DMS153 (cell line): ENCODE results near the gene PLEKHH2.
"Not testable (repeated sequence)": the region's sequence is repeated elsewhere in the genome, so short reads cannot be mapped to it uniquely, and the experiment has no call there.

Source experiments
- DNase-seq: peaks from one replicate; lab custom pipeline; 2025; lab: John Stamatoyannopoulos, UW

The PLEKHH2 gene

DNA sequence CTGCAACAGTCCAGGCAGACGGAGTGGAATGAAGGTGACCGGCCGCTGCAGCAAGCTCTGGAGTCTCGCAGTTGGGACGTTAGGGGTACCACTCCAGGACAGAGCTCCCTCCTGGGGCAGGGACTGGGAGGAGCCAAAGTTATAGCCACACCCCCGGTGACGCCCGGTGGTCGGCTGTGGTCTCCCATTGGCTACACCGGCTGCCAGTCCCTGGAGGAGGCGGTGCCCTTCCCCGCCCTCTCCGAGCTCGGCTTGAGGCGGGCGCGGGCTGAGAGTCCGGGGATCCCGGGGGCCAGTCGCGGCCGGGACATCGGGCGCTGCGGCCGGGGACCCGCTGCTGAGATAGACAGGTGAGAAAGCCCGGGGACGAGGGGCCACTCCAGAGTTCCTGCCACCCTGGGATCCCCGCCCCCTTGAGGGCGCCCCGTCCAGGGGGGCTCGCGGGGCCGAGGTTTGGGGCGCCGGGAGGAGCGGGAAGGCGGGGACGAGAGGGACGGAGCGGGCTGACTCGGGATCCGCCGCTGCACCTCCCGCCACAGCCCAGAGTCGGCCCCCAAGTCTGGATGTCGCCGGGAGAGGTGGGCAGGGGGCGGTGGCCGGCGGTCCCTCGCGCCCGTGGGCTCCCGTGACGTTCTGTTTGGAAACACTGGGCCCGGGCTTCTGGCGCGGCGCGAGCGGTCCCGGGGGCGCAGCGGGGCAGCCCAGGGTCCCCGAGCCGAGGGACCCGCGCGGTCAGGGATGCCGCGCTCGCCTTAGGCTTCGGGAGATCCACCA is at the start of gene PLEKHH2:
PLEKHH2 (plus strand) TSS at position 231 of the 774 bp plus-strand sequence. CDS start 7,414 bp downstream, outside the sequence.
- peak; percentile 62 for DNase-seq

DNA sequence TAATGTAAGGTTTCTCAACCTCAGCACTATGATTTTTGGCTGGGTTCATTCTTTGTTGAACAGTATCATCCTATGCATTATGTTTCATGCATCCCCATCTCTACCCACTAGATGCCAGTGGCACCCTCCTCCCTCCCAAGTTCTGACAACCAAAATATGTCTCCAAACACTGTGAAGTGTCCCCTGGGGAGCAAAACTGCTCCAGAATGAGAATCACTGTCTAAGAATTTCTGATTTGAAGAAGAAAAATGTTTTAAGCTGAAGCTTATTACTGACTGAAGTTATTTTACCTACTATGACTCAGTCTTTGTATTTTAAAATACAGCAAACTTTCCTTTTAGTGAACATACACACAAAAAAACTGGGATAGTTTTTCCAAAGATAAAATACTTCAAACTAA is 44.6 kb upstream of the PLEKHH2 start:
- DNase-seq: no peak

DNA sequence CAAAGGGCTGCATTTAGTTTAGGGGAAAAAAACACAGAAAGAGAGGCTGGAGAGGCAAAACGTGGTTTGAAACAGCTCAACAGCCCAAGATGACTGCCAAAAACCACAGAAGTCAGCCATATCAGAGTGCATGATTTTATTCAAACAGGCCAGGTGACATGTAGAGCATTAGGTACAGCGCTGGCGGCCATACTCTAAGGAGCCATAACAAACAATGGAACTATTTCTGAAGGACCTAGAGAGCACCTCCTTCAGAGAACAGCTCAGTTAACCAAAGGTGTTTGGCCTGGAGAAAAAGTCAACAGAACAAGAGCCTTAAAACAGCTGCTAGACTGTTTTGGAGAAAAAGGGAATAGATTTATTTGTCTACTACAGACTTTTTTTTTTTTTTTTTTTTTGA is 43.8 kb upstream of the PLEKHH2 start:
- no peak for DNase-seq

DNA sequence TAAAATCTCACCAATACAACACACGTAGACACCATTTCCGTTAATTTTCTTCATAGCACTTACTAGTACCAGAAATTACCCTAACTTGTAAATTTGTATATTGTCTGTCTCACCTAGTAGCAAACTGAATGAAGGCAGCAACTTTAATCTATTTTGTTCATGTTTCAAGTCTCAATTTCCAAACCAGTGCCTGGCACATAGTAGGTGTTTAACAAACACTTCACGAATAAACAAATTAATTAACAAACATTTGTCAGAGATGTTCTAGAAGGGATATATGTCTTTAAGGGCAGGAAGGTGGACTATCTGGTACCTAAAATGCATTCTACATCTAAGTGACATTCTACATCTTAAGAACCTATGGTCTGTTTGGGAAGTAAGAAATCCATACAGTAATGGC is 42.2 kb upstream of the PLEKHH2 start:
- no peak for DNase-seq

DNA sequence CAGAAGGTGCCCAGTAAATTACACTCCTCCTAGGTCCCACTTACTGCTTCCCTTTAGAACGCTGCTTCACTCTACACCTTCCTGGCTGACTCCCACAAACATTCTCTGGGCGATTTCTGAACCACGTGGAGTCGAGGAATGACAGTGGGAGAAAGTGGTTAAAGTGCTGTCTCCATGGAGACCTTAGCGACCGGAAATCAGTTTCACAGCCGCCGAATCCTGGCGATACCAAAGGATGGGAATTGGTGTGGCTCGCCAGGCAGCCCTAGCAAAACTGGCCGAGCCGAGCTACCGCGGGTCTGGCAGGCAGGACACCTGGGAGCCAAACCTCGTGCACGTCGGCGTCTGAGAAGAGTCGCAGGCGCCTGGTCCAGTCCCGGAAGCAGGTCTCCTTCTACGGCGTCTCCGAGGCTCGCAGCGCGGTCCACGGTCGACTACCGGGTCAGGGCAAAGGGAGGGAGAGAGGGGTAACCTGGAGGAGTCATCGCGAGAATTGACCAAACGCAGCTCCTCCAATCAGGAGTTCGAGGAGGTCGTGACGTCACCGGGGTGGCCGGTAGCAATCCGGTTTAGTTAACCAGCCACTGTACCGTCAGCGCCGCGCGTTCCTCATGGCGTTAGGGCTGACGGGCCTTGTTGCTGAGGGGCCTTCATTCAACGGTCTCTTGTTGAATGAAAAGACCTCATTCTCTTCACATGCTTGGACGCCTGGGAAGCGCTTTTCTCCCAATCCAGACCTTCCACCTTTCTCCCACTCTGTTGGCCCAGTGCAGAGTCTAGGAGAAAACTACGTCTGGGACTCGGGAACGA is 41.3 kb upstream of the PLEKHH2 start, which contains the start of gene THADA:
THADA (minus strand) TSS at position 436 of the 810 bp plus-strand sequence. CDS start 3,646 bp downstream, outside the sequence.
- peak; percentile 97 for DNase-seq

DNA sequence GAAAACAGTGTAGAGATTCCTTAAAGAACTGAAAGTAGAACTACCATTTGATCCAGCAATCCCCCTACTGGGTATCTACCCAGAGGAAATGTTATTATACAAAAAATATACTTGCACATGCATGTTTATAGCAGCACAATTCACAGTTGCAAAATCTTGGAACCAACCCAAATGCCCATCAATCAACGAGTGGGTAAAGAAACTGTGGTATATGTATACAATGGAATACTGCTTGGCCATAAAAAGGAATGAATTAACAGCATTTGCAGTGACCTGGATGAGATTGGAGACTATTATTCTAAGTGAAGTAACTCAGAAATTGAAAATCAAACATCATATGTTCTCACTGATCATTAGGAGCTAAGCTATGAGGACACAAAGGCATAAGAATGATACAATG is 36.5 kb upstream of the PLEKHH2 start:
- not testable (repeated sequence) for DNase-seq

DNA sequence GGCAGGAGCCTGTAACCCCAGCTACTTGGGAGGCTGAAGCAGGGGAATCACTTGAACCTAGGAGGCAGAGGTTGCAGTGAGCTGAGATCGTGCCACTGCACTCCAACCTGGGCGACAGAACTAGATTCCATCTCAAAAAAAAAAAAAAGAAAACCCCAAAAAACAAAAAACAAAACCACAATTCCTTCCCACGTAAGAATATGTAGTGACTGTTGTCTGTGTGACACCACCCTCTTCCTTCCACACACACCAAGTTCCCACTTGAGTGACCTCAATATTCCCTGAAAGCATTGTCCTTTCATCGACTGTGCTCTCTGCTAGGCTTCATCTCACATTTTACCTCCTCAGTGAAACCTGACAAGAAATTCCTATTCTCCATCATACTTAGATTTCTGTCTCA is 32.4 kb upstream of the PLEKHH2 start:
- no peak for DNase-seq

DNA sequence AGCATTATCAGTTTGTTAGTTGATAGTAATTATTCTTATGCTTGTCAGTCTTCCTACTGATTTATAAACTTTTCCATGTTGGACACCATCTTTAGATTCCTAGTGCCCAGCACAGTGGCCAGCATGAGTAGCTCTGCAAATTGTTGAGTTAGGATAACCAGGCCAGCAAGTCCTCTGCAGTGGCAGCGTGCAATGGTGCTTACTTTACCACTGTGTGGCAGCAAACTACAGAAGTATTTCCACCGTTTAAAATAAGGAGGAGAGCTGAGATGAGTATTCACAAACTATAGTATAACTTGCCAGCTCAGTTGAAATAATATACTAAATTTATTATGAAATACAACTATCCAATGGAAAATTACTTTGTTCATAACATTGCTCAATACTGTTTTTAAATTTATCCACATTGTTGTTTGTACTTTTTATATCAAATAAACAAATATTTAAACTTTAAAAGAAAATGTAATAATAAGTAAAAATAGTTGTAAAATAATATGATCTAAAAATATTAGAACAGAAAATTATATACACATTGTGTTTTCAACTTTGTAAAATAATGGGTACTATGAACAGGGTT is 31.9 kb upstream of the PLEKHH2 start:
- DNase-seq: peak; percentile 38

DNA sequence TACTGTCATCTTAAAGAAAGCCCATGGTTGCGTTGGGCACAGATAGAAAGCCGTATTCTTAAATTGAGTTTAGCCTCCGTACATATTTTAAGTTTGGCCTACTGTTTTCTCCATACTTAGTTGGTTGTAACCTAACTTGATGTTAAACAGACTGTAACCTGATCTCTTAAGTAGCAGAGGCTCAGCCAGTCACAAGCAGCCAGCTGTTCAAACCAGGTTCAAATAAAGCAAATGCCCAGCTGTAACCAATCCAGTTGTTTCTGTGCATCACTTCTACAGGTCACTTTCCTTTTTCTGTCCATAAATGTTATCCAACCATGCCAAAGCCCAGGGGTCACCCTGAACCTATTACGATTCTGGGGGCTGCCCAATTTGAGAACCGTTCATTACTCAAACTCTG is 31.2 kb upstream of the PLEKHH2 start:
- DNase-seq: no peak

DNA sequence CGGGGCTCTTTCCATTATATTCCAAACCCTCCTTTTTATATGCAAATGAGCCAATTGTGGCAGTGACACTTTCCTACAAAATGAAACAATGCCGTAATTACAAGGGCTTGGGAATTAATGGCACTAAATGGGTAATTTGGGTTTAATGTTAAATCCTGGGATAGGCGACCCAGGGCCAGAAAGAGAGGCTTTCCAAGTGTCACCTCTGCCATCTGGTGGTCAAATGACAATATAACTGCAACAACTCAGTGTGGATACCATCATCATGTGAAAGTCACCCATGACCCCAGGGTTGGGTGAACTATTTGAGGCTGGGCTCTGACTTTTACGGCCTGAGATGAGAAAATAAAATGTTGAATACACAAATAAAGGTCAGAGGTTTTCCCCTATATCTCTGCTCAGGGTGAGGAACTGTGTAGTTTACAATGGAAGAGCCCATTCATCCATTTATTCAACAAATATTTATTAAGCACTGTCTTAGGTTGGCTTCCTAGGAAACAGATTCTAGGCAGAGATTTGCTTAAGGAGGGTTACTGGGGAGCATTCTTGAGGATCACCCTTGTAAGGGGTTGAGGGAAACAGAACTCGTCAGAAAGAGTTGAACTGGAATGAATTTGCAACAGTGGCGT is 27.7 kb upstream of the PLEKHH2 start:
- DNase-seq: peak; percentile 10

DNA sequence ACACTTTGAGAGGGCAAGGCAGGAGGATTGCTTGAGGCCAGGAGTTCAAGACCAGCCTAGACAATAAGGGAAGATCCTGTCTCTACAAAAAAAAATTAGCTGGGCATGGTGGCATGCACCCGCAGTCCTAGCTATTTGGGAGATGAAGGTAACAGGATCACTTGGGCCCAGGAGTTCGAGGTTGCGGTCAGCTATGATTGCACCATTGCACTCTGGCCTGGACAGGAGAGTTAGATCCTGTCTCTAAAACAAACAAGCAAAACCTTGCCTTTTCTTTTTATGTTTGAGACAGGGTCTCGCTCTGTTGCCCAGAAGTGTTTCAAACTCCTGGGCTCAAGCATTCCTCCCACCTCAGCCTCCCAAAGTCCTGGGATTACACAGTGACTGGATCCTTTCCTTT is 26.7 kb upstream of the PLEKHH2 start:
- no peak for DNase-seq

DNA sequence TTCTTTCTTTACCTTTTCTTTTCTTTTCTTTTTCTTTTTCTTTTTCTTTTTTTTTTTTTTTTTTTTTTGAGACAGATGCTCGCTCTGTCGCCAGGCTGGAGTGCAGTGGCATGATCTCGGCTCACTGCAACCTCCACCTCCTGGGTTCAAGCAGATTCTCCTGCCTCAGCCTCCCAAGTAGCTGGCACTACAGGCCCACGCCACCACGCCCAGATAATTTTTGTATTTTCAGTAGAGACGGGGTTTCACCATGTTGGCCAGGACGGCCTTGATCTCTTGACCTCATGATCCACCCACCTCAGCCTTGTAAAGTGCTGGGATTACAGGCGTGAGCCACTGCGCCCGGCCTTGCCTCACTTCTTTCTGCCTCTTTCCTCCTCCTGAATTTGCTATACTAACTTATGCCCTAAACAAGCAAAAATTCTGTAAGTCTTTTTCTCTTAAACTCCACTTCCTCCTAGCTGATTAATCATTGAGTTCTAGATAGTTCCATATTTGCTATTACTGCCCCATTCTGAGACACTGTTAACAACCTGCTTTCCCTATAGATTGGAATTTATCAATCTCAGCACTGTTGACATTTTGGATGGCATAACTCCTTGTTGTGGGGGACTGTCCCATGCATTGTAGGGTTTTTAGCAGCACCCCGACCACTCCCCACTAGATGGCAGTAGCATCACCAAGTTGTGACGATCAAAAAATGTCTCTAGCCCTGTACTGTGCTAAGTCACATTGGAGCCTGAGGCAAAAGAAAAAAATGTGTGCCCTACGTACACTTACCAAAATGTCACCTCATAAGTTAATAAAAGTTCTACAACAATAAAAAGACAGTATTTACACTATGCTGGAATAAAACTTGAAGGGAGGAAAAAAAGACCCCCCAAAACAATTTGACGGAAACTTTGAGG is 24.8 kb upstream of the PLEKHH2 start:
- peak; percentile 49 for DNase-seq

DNA sequence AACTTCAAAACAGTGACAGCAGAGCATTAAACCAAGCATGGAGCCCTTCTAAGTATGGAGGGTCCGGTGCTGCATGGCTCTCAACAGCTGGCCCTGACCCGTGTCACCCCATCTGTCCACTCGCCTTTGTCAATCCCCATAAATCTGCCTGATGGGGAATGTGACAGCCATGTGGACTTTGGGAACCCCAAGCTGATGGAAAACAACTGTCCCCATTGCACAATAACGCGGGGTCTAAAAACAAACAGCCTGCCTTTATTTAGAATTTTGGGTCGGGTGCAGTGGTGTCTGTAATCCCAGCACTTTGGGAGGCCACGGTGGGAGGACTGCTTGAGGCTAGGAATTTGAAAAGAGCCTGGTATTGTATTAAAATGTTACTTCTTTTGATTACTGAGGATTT is 24.1 kb upstream of the PLEKHH2 start:
- DNase-seq: no peak

DNA sequence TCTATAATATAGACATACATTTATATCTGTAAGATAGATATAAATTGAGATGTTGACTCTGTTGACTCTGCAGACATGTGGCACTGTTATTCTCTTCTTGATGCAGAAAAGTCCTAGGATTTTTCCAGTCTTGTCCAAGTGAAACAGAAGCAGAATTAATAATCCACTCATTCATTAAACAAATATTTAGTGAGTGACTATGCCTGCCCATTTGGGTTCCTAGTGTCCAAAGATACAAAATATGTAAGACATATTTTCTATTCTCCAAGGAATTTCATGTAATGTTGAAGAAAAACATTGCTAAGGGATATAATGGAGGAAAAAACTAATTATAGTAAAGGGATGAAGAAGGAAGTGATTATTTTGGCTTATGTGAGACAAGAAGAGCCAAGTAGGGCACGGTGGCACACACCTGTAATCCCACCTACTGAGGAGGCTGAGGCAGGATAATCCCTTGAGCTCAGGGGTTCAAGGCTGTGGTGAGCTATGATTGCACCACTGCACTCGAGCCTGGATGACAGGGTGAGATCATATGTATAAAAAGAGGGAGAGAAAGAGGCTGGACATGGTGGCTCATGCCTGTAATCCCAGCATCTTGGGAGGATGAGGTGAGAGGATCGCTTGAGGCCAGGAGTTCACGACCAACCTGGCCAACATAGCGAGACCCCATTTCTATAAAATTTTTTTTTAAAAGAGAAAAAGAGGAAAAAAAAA is 19.9 kb upstream of the PLEKHH2 start:
- DNase-seq: no peak

DNA sequence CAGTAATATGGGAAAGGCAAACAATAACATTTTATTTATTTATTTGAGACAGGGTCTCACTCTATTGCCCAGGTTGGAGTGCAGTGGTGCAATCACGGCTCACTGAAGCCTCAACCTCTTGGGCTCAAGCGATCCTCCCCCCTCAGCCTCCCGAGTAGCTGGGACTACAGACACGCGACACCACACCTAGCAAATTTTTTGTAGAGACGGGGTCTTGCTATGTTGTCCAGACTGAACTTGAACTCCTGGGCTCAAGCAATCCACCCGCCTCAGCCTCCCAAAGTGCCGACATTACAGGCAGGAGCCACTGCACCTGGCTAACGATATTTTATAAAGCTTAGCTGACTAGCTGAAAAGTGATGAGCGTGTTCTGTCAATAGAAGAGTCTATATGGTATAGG is 17.5 kb upstream of the PLEKHH2 start:
- DNase-seq: no peak

DNA sequence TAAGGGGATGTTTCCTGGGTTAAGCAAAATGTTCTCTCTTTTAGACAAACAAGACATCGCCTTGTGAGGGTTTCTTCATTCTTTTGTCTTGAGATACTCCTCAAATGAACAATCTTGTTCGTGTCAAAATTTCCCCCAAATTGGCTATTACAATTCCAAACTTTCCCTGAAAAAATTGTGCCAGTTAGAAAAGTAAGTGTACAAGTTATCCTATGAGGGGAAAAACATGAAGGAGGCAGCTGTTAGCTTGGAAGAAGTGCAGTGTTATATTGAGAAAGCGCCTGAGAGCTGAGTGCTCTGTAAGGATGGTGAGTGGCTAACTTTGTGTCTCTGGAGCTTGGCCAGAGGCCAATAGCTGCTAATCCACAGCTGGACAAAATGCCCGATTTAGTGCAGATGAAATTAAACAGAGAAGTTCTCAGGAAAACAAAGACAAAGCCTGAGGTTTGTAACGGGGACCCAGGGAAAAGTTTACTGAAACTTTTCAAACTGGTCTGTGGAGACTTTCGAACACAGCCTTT is 14.1 kb upstream of the PLEKHH2 start:
- DNase-seq: no peak

DNA sequence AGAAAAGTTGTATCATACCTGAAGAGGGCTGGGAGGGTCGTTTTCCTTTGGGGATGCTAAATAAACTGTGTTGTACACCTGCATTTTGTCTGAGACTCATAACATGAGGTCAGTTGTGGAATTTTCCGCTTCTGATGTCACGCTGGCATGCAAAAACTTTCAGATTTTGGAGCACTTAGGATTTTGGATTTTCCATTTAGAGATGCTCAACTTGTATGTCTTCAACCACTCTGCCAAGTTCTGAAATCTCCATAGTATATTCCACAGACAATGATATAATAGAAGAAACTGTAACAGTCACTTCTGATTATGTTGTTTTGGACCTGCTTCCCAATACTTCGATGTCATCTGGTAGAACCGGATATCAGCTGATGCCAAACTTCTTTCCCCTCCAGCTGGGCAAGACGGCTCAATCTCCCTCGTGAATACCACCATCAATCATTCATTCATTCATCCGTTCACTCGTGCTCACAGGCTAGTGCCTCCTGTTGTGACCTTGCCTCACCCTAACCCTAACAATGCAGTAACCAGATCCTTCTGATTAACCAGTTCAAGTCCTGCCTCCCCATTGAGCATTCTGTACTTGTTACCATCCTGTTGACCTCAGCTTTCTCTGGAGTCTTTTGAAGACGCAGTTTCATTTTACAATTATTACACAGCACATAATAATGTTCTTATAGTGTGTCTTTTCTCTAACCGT is 5.3 kb upstream of the PLEKHH2 start:
- DNase-seq: no peak

DNA sequence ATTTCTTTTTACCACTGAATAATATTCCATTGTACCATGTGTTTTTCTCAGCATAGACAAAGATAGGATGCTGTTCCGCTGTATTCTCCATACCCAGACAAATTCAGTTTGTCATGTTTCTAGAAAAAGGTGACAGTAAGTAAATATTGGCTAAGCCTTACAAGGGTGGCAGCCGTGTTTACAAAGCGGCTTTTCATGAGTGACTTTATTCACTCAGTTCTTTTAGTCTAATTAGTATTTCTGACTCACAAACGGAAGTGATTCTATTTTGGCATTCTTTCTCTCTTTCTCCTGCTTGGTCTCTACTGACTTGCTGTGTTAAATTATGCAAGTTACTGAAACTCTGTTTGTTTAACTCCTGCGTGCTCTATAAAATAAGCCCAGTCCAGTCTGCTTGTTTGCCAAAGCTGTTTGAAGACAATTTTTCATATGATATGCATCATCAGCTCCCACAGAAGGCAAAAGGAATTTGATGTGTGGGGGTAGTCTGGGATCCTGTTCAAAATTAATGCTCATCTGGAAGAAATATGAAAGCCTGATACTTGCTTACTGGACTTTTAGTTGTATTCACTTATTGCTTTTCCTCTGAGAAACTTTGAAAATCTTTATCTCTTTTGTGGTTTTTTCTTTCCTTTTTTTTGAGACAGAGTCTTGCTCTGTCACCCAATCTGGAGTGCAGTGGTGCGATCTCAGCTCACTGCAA is 2.3 kb upstream of the PLEKHH2 start:
- DNase-seq: peak; percentile 95

DNA sequence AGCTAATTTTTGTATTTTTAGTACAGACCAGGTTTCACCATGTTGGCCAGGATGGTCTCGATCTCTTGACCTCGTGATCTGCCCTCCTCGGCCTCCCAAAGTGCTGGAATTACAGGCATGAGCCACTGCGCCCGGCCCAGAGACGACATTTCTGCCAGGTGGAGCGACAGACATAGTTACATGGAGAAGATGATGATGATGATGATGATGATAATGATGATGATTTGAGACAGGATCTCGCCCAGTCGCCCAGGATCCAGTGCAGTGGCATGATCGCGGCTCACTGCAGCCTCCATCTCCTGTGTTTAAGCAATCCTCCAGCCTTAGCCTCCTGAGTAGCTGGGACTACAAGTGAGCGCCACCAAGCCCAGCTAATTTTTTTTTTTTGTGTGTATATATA is 907 bp upstream of the PLEKHH2 start:
- DNase-seq: not testable (repeated sequence)
